Right renal pelvis (tissue), 4 donors: Measurements from ENCODE around the gene ZDHHC17. TPM values are rescaled to one million over a fixed set of nuclear protein-coding genes. Genes with fewer than 3 reads are reported as not detected.
"Not testable (repeated sequence)": the region's sequence is repeated elsewhere in the genome, so short reads cannot be mapped to it uniquely, and the experiment has no call there.

Experiments used
- DNase-seq, 4 donors: peaks; one replicate each; pipeline ENCODE4 v3.0.0-alpha.2; 2013; ENCODE audit warnings: low read depth in 4 of 4, low spot score in 3 of 4, missing footprints in 1 of 4
- polyA plus RNA-seq, 4 donors: library from polyadenylated mRNA; unstranded; fragments of 120-200 nt; gene quantifications; one replicate each; pipeline ENCODE4 v1.2.1, GENCODE V29; 2013; ENCODE audit not compliant: insufficient read length in 4 of 4

ZDHHC17 gene
- polyA plus RNA-seq, 4 donors: 57.0 to 71.5 (median 70.9) TPM

GRCh38 chr12:76765598-76765997, 1.7 kb downstream of the ZDHHC17 start:
- DNase-seq: no peak

DNA sequence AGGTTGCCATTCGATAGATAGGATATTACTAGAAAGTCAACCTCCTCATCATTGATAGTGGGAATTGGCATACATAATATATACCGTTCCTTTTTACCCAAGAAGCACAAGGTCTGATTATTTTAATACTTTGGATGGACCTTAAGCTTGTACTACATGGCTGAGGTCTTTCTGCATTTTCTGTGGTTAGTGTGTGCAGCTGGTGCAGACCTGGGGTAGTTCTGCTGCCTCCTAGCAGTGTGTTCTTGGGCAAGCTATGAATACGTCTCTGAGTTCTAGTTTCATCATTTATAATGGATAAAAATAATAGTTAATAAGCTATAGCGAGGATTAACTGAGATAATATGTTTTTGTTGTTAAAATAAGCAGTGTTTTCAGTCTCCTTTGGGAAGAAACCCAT, 2.2 kb downstream of the ZDHHC17 start:
- no peak for DNase-seq

- DNase-seq: no peak
Observed at GRCh38 chr12:76768576-76768975, 4.7 kb downstream of the ZDHHC17 start.

- no peak for DNase-seq
Observed at GRCh38 chr12:76777765-76778216, 13.9 kb downstream of the ZDHHC17 start.

DNA sequence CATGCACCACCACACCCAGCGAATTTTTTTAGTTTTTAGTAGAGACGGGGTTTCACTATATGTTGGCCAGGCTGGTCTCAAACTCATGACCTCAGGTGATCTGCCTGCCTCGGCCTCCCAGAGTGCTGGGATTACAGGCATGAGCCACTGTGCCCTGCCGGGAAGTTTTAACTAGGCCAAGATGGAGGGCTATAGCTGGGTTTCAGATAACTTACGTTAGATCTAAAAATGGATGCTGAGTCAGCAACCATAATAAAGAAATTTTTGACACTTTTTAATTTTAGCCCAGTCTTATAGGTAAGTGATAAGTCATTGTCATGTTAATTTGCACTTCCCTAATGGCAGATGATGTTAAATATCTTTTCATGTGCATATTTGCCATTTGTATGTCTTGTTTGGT, 14.4 kb downstream of the ZDHHC17 start:
- DNase-seq: no peak

- not testable (repeated sequence) for DNase-seq
Observed at GRCh38 chr12:76779310-76779709, 15.4 kb downstream of the ZDHHC17 start.

GRCh38 chr12:76781321-76781720, 17.4 kb downstream of the ZDHHC17 start:
- DNase-seq: no peak

GRCh38 chr12:76782526-76782925, 18.6 kb downstream of the ZDHHC17 start:
- no peak for DNase-seq

GRCh38 chr12:76784600-76785051, 20.7 kb downstream of the ZDHHC17 start:
- no peak for DNase-seq

DNA sequence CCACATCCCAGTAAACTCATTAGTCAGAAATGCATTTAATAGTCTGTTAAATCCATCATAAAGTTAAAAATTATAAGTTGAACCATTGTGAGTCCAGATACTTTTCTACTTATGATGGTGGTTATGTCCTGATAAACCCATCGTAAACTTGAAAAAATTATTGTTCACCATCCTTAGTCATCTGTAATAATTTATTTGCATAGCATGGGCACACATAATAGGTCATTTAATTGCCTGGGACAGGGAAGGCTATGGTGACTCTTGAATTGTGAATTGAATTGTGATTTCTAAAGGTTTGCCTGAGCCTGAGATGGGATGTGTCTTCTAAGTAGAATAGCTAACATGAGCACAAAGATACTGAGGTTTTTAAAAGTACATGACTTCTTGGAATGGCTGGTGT, 21.5 kb downstream of the ZDHHC17 start:
- DNase-seq: no peak

- no peak for DNase-seq
Observed at GRCh38 chr12:76786986-76787385, 23.1 kb downstream of the ZDHHC17 start.

GRCh38 chr12:76787689-76788088, 23.8 kb downstream of the ZDHHC17 start:
- DNase-seq: no peak

GRCh38 chr12:76789335-76790050, 25.6 kb downstream of the ZDHHC17 start:
- DNase-seq: no peak

GRCh38 chr12:76790564-76791552, 26.9 kb downstream of the ZDHHC17 start:
- no peak for DNase-seq

DNA sequence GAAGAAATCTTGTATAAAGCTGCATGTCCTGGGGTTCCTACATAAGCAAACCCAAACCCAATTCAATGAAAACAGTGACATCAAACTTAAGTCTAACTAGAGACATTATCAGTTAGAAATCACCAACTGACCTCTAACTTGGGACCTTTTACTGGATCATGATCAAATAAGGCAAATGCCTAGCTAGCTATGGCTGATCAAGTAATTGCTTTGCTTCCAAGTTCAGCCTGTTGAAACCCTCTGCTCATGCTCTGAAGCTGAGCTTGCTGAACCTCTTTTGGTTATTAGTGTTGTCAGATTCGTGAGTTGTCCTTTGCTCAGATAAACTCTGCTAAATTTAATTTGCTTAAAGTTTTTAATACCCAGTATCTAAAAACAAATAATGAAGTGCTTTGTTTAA, 28.9 kb downstream of the ZDHHC17 start:
- DNase-seq: no peak

DNA sequence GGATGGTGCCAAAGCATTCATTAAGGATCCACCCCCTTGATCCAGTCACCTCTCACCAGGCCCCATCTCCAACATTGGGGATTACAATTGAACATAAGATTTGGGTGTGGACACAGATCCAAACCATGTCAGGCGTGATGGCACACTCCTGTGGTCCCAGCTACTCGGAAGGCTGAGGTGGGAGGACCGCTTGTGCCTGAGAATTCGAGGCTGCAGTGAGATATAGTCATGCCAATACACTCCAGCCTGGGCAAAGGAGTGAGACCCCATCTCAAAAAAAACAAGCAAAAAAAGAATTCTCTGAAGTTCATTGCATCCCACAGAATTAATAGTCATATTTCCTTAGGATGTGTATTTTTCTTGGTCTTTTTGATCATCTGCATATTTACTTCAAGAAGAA, 34.9 kb downstream of the ZDHHC17 start:
- no peak for DNase-seq

- DNase-seq: no peak
Observed at GRCh38 chr12:76799362-76799761, 35.4 kb downstream of the ZDHHC17 start.

DNA sequence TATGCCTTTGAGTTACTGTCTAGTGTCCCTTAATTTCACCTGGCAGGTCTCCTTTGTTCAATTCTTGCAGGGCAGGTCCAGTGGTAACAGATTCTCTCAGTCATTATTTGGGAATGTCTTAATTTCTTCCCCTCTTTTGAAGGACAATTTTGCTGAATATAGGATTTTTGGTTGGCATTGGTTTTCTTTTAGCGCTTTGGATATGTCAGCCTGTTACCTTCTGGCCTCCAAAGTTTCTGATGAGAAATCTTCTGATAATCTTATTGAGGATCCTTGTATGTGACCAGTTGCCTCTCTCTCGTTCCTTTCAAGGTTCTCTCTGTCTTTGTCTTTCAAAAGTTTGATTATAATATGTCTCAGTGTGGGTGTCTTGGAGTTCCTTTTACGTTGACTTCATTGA, 38.1 kb downstream of the ZDHHC17 start:
- no peak for DNase-seq

- no peak for DNase-seq
Observed at GRCh38 chr12:76804435-76804976, 40.6 kb downstream of the ZDHHC17 start.

GRCh38 chr12:76810671-76811419, 46.9 kb downstream of the ZDHHC17 start:
- no peak for DNase-seq

DNA sequence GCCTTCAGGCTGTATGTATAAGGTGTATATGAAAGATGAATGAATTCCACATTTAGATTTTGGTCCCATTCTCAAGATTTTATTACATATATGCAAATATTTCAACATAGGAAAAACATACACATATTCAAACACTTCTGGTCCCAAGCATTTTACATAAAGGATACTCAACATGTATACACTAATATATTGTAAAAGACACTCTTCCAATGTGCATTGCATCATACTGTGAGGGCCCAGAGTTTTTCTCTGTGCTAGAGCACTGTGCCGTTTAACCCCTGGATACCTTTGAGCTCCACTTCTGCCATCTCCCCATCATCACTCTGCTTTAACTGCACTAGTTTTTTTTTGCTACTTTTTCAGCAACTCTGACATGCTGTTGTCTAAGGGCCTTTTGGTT, 48.1 kb downstream of the ZDHHC17 start:
- DNase-seq: no peak
